Inflammatory macrophage treated with lipopolysaccharide for 4 hours (primary cell): ENCODE measurements around the gene FCGR3B.
"Not testable (repeated sequence)": the region's sequence is repeated elsewhere in the genome, so short reads cannot be mapped to it uniquely, and the experiment has no call there.

Experiments
- DNase-seq: peaks from one replicate; pipeline ENCODE4 v3.0.0-alpha.2; 2020

FCGR3B gene

GRCh38 chr1:161605024-161605423, 26.0 kb downstream of the FCGR3B start:
- not testable (repeated sequence) for DNase-seq

- DNase-seq = not testable (repeated sequence)
Observed at GRCh38 chr1:161597077-161597476, 33.9 kb downstream of the FCGR3B start.

- not testable (repeated sequence) for DNase-seq
Observed at GRCh38 chr1:161595583-161595982, 35.4 kb downstream of the FCGR3B start.

- not testable (repeated sequence) for DNase-seq
Observed at GRCh38 chr1:161595173-161595572, 35.8 kb downstream of the FCGR3B start.

GRCh38 chr1:161594269-161594984, 36.5 kb downstream of the FCGR3B start:
- DNase-seq = not testable (repeated sequence)

GRCh38 chr1:161593092-161593755, 37.8 kb downstream of the FCGR3B start:
- DNase-seq = not testable (repeated sequence)

GRCh38 chr1:161592586-161592985, 38.4 kb downstream of the FCGR3B start:
- DNase-seq = not testable (repeated sequence)

GRCh38 chr1:161589920-161590319, 41.1 kb downstream of the FCGR3B start:
- DNase-seq = not testable (repeated sequence)

GRCh38 chr1:161589365-161589764, 41.6 kb downstream of the FCGR3B start:
- DNase-seq = not testable (repeated sequence)

- not testable (repeated sequence) for DNase-seq
Observed at GRCh38 chr1:161588596-161588995, 42.4 kb downstream of the FCGR3B start.

- not testable (repeated sequence) for DNase-seq
Observed at GRCh38 chr1:161582882-161583281, 48.1 kb downstream of the FCGR3B start.

- not testable (repeated sequence) for DNase-seq
Observed at GRCh38 chr1:161580879-161581537, 50.0 kb downstream of the FCGR3B start.

GRCh38 chr1:161579856-161580507, 51.0 kb downstream of the FCGR3B start:
- DNase-seq = not testable (repeated sequence)

- DNase-seq = not testable (repeated sequence)
Observed at GRCh38 chr1:161576676-161577075, 54.3 kb downstream of the FCGR3B start.
